Stomach (tissue), 4 donors: ENCODE results near the gene G6PC3.

Experiments used
- POLR2A ChIP-seq, 4 donors: fragments of 450-650 bp; IDR thresholded peaks; one replicate each; pipeline ENCODE4 v1.6.1; 2016; ENCODE audit warnings: antibody characterized with exemption in 4 of 4, control low read depth in 2 of 4, mild to moderate bottlenecking in 1 of 4, moderate library complexity in 1 of 4
- POLR2AphosphoS5 ChIP-seq, 3 donors: sonication (generic); formaldehyde crosslinking; IDR thresholded peaks; one replicate each; pipeline ENCODE4 v1.6.1; 2016; ENCODE audit warnings: antibody characterized with exemption in 3 of 3
- TF ChIP-seq, protein P1 (sequence below), 7 experiments: fragments of 450-650 bp in 4 of 7; fragments of 200-600 bp in 3 of 7; sonication (generic) in 3 of 7; IDR thresholded peaks; one replicate each; pipeline ENCODE4 v1.5.1; 2016 to 2019; ENCODE audit warnings: antibody characterized with exemption in 7 of 7, control low read depth in 2 of 7, mild to moderate bottlenecking in 1 of 7

DNA sequence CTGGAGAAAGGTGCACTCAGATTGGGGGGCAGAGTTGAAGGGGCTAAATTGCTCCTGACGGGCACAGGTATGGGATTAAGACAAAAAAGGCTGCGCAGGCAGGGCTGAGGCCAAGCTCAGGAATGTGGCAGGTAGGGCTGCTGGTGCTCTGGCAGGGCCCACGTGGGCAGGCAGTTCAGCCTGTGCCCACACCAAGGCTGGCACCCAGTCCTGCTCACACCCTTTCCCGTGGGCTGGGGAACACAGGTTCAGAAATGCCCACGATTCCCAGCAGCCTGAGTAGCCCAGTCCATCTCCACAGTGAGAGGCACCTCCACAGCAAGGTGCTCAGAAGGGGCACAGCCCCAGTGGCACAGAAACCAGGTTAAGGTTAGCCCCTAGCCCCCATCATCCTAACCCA, 48.5 kb downstream of the G6PC3 start:
- TF ChIP-seq, protein P1, sequence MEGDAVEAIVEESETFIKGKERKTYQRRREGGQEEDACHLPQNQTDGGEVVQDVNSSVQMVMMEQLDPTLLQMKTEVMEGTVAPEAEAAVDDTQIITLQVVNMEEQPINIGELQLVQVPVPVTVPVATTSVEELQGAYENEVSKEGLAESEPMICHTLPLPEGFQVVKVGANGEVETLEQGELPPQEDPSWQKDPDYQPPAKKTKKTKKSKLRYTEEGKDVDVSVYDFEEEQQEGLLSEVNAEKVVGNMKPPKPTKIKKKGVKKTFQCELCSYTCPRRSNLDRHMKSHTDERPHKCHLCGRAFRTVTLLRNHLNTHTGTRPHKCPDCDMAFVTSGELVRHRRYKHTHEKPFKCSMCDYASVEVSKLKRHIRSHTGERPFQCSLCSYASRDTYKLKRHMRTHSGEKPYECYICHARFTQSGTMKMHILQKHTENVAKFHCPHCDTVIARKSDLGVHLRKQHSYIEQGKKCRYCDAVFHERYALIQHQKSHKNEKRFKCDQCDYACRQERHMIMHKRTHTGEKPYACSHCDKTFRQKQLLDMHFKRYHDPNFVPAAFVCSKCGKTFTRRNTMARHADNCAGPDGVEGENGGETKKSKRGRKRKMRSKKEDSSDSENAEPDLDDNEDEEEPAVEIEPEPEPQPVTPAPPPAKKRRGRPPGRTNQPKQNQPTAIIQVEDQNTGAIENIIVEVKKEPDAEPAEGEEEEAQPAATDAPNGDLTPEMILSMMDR (IDR thresholded peaks at IDR 0.05), result no peak
- no peak for TF ChIP-seq POLR2AphosphoS5 (IDR thresholded peaks at IDR 0.05)
- TF ChIP-seq POLR2A (IDR thresholded peaks at IDR 0.05), result no peak
